HG03135 (cell line): ENCODE measurements around the gene TRIM7.
A peak's percentile ranks its signal among the peaks of the same experiment; 100 is the strongest.

Source experiments
- ATAC-seq: cut with Tn5 transposase; IDR thresholded peaks from one replicate; pipeline ENCODE4 v1.9.1; 2021; ENCODE audit warnings: mild to moderate bottlenecking, moderate library complexity; ENCODE audit not compliant: unreplicated experiment

Gene TRIM7

DNA sequence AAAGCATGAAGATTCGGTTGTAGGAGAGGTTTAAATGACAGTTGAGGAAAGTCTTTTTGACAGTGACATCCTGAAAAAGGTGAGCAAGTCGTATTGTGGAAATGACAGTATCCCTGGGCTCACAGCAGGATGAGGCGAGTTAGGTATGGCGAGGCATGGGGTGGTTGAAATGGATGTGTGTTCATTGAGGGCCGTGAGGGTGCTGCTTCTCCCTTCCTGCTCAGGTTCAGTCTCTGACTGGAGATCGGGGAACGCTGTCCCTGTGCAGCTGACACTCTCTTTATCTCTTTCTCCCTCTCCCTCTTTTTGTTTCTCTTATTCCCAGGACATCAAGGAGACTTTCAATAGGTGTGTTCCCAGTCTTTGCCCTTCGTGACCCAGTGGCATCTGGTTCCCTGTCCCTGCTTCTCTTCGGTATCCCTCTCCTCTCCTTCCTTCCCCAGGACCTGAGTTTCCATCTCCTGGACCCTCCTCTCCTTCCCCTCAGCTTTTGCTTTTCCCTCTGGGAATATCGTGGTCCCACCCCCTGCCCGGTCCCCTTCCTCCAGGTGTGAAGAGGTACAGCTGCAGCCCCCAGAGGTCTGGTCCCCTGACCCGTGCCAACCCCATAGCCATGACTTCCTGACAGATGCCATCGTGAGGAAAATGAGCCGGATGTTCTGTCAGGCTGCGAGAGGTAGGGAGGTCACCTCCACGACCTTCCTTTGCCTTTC lies 28.2 kb upstream of the TRIM7 start:
- ATAC-seq = no peak

- no peak for ATAC-seq
Observed at GRCh38 chr5:181232593-181232992, 27.6 kb upstream of the TRIM7 start.

DNA sequence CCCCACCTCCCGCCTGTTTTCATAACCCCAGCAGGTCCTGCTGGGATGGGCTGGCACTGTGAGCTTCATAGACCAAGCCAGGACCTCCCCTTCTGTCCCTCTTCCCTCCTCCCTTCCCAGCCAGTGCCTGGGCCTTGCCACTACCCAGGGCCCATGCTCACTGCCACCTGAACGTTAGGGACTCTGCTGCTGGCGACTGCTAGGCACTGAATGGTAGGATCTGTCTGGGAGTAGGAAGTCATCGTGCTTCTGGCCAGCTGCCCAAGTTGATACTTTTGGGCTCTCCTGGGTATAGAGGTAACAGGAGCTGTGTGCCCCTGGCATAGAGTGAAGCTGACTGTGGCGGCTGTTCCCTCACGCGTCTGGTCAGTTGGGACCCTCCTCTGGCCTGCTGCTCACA lies 26.4 kb upstream of the TRIM7 start:
- ATAC-seq = no peak

DNA sequence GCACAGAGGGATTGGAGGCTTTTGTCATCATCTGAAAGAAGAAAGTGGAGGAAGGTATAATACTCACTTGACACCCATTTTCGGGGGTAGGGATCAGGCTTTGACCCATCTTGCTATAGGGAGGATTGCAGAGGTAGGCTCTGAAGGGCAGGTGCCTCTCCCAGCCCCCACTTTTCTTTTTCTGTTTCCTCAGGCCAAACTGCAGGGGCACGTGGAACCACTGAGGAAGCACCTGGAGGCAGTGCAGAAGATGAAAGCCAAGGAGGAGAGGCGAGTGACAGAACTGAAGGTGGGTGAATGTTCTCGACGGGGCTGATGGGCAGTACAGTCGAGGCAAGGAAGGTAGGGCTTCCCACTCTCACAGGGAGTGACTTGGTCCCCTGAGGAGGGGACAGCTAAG lies 25.6 kb upstream of the TRIM7 start:
- no peak for ATAC-seq

DNA sequence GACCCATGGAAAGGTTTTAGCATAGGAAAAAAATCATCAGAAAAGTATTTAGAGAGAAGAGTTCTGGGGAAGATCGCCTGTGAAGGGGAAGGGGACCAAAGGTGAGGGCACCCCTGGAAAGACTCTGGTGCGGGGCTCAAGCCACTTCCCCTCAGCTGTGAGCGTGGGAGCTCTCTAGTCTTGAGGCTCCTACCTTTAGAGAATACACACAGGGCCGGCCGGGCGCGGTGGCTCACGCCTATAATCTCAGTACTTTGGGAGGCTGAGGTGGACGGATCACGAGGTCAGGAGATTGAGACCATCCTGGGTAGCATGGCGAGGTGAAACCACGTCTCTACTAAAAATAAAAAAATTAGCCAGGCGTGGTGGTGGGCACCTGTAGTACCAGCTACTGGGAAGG lies 25.0 kb upstream of the TRIM7 start:
- no peak for ATAC-seq

DNA sequence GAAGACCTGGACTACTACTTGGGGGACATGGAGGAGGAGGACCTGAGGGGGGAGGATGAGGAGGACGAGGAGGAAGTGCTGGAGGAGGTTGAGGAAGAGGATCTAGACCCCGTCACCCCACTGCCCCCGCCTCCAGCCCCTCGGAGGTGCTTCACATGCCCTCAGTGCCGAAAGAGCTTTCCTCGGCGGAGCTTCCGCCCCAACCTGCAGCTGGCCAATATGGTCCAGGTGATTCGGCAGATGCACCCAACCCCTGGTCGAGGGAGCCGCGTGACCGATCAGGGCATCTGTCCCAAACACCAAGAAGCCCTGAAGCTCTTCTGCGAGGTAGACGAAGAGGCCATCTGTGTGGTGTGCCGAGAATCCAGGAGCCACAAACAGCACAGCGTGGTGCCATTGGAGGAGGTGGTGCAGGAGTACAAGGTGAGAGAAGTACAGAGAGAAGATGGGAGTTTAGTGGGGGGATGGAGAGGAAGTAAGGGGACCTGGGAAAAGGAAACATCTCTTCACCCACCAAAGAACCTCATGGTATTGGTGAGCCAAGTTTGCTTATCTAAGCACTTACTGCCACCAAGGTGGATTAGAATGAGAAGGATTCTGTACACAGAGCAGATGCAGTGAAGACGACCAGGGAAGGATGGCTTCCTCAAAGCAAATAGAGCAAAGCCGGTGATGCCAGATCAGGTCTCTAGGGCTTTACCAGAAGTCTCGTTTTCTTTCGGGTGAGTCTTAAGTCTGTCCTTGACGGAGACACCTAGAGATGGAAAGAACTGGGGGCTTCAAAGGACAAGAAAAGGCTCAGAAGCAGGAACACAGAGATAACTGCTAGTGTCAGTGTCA lies 19.6 kb upstream of the TRIM7 start:
- no peak for ATAC-seq

- ATAC-seq = peak; percentile 0
Observed at GRCh38 chr5:181223729-181224389, 18.9 kb upstream of the TRIM7 start.

GRCh38 chr5:181223058-181223728 lies 18.2 kb upstream of the TRIM7 start, which contains the start of gene TRIM41:
TRIM41 (plus strand) TSS chr5:181223281; CDS start chr5:181224000, 719 bp downstream.
- peak; percentile 62 for ATAC-seq

DNA sequence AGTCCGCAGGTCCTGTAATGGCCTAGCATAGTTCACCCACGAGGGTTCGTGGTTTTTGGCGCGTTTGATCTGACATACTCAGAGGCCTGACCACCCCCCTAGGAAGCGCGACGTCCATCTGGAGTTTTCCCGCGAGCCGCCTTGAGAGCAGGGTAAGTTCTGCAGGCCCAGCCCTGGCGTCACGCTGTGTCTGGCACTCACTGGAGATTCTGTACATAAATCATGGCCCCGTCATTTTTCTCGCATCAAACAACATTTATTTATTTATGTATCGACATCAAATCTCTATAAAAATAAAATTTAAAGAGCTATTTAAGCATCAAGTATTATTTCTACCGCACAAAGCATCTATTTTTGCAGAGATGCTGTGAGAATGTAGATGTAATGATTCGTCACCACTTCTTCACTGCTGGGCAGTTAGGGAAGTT lies 17.6 kb upstream of the TRIM7 start:
- no peak for ATAC-seq

GRCh38 chr5:181221792-181222629 lies 17.0 kb upstream of the TRIM7 start:
- ATAC-seq = peak; percentile 31

DNA sequence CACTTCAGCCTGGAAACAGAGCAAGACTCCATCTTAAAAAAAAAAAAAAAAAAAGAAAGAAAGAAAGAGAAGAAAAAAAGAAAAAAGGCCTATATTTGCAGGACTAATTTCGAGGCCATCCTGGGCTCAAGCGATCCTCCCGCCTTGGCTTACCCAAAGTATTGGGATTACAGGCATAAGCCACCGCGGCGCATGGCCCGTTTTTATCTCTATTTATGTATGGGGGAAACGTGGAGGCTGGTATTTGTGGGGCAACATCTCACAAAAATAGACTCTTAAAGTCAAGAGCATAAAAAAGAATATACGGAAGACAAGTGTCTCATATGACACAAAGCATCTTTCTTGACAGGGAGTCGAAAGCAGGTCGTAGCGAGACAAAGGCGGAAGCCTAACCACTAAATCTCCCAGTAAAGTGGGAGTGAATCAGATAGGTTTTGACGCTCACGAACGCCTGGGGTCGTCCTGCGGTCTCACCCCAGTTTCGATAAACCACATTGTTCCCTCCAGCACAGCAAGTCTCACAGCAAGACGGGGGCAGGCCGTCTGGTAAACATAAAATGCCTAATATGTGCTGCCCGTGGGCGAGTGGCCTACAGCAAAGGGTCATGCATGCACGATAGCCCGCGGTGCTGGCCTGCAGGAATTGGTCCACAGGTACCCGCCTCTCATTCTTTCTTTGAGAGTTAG lies 16.3 kb upstream of the TRIM7 start:
- no peak for ATAC-seq

- ATAC-seq = no peak
Observed at GRCh38 chr5:181220178-181220515, 15.2 kb upstream of the TRIM7 start.

DNA sequence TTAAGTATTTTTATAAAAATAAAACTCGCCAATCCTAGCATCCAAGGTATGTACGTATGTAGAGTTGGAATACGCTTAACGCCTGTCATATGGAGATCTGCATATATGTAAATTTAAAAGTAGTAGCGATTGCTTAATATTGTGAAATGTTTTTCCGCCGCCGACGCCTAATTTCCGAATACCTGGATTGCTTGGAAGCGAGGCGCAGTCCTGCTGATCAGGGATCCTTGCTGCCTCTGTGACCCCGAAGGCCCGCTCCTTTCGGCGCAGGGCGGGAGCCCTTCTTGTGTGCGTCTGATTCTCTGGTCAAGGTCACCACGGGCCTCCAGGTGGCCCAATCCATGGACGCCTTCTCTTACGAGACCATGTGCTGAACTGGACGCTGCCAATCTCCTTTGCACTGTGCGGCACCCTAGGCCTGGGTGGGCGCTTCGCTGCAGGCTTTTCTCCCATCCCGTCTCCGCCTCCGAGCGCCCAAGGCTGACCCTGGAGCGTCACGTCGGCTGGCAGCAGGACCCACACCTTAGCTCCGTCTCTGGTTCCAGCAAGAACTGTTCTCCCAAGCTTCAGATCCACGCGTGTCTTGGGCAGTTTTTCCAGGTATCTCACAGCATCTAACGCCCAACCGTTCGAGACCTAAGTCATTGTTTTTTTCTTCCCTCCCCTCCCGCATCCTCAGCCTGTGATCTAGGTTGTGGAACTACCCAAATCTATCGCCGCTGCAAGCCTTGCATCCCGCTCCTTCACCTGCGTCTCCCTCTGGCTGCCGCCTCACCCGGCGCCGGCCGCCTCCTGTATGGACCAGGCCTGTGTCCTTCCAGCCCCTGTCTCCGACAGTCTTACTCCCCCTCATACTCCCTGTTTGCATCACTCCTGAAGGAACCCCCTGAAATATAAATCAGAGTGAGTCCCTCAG lies 14.5 kb upstream of the TRIM7 start:
- no peak for ATAC-seq

GRCh38 chr5:181218795-181219124 lies 13.8 kb upstream of the TRIM7 start:
- no peak for ATAC-seq

DNA sequence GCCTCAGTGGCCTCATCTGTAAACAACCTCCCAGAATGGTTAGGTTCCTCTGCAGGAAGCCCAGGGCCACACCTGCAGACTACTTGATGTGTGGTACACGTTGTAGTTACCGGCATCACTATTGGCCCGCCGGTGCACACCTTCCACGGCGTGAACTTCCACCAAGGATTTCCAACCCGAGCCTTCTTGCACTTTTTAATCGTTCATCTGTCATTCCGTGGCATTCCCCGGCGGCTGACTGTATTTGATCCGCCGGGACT lies 12.7 kb upstream of the TRIM7 start:
- no peak for ATAC-seq

- ATAC-seq = no peak
Observed at GRCh38 chr5:181217111-181217802, 12.3 kb upstream of the TRIM7 start.

DNA sequence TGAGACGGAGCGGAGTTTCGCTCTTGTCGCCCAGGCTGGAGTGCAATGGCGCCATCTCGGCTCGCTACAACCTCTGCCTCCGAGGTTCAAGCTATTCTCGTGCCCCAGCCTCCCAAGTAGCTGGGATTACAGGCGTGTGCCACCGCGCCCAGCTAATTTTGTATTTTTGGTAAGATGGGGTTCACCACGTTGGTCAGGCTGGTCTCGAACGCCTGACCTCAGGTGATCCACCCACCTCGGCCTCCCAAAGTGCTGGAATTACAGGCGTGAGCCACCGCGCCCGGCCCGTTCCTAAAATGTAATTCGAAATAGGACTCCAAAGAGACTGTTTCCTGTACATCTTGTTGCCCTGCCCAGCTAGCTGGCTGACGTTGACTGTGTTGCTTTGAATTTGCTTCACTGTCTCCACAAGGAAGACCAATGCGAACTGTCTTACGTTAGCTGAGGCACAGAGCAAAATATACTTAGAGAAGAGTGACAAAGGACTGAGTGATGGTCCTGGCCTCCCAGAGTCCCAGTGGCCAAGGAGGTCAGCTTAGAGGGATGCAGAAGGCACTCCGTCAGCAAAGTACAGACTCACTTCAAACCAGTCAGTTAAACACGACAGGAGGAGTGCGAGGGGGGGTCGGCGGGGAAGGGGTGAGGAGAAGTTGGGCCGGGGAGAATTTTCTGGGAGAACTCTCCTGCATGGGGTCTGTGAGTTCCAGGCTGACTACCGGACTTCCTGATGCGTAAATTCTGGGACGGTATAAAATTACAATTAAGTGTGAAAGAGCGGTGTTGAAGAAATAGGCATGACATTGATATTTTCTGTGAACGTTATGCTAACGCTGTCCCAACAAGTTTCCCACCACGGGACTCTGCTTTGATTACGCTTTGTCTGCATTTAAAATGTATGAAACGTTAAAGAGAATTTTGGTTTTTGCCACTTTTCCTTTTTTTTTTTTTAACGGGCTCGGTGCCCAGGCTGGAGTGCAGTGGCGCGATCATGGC lies 11.3 kb upstream of the TRIM7 start:
- no peak for ATAC-seq
